ENCODE results near the gene JAG2. TPM values are rescaled to one million over a fixed set of nuclear protein-coding genes. Genes with fewer than 3 reads are reported as not detected.

JAG2 gene
- total and polyA plus RNA-seq, 12 donors = 18.5 to 45.5 (median 26.3) TPM

DNA sequence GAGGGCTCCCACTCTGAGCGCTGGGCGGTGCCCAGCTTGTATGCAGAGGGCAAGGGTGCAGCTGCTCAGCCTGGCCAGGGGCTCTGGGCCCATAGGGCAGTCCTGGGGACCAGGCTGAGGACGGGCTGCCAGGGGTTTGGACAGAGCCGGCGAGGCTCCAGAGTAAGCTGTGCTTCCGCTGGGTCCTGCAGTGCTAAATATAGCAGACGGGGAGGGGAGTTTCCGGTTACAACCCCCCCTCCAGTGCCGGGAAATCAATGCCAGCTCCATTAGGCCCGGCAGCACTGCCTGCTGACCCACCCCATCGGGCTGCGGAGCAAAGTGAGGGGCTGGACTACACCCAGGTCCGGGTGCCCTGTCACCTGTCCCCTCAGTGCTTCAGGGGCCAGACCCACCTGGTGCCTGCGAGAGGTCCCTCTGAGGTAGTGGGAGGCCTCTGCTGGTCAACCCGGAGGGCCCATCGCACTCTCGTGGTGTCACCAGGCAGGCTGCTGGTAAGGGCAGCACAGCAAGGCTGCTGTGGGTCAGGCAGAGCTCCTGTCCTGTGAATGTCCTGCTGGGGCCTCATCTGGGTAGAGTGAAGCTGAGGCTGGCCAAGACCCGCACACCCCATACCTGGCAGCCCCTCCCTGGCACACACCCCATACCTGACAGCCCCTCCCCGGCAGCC lies 2.6 kb upstream of the JAG2 start:
- no peaks in the 10 kb centered on the region for H3K9me3 ChIP-seq
- TF ChIP-seq, protein P1, sequence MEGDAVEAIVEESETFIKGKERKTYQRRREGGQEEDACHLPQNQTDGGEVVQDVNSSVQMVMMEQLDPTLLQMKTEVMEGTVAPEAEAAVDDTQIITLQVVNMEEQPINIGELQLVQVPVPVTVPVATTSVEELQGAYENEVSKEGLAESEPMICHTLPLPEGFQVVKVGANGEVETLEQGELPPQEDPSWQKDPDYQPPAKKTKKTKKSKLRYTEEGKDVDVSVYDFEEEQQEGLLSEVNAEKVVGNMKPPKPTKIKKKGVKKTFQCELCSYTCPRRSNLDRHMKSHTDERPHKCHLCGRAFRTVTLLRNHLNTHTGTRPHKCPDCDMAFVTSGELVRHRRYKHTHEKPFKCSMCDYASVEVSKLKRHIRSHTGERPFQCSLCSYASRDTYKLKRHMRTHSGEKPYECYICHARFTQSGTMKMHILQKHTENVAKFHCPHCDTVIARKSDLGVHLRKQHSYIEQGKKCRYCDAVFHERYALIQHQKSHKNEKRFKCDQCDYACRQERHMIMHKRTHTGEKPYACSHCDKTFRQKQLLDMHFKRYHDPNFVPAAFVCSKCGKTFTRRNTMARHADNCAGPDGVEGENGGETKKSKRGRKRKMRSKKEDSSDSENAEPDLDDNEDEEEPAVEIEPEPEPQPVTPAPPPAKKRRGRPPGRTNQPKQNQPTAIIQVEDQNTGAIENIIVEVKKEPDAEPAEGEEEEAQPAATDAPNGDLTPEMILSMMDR (IDR thresholded peaks at IDR 0.05) = no peak
- peaks cover 18 to 51% (median 36%) of the 10 kb centered on the region in 9 donors for H3K4me1 ChIP-seq
- H3K27me3 ChIP-seq = peaks cover 0 to 45% (median 8%) of the 10 kb centered on the region in 7 donors
- ATAC-seq (peak in 6 of 8 donors; percentile 24 to 59 (median 46)), DNase-seq (no peak)
- WGBS, 2 donors = 25 to 28% methylated on average over 19 of the region's 19 CpGs
- intact Hi-C loops (cut with DNase I) = loop anchor here in 1 of 10 donors (5.0 kb wide), 1 partner anchor 79 kb away; no protein-coding TSS in a partner anchor
- peak overlapping the region in 9 of 10 donors; percentile 19 to 81 (median 61) for H3K27ac ChIP-seq
- H3K36me3 ChIP-seq = no peaks in the 10 kb centered on the region
- H3K4me3 ChIP-seq = no peak overlapping the region

DNA sequence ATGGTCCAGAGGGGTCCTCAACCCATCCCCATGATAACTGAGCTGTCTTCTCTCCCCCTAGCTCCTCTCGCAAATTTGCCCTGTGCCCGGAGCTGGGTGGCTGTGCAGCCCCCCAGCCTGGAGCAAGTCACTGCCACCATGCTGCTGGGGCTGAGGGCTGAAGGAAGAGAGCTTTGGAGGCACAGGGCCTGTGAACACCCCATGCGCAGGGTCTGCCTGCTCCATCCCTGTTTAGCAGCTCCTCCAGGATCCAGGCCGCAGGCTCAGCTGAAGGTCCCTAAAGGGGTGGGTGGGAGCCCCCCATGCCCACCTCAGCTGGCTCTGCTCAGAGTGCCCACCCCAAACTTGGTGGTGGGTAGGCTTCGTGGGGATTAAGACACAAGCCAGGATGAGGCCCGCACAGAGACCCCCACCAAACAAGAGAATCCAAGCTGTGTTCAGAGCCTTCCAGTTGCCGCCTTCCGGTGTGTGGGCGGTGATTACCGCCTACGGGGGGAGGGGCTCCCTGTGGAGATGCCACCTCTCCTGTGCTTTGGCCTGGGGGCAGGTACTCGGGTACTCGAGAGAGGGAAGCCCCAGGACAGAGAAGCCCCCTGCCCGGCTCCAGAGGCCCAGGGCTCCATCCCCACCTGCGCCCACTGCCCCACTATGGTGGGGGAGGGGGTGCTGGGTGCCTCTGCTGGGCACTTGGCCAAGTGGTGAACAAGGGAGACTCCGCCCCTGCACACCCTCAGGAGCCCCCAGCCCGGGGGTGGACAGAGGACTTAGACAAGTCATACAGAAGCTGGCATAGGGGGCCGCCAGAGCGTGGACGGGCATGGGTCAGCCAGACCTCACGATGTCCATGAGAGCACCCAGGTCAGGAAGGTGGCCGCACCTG lies 1.4 kb upstream of the JAG2 start:
- H3K27ac ChIP-seq = peak overlapping the region in 9 of 10 donors; percentile 46 to 82 (median 75)
- H3K9me3 ChIP-seq = no peaks in the 10 kb centered on the region
- WGBS, 2 donors = 85 to 86% methylated on average over 22 of the region's 22 CpGs
- peak in 1 of 8 donors; percentile 2 for ATAC-seq
- TF ChIP-seq, protein P1 (IDR thresholded peaks at IDR 0.05) = no peak
- no peak overlapping the region for H3K4me3 ChIP-seq
- H3K27me3 ChIP-seq = peaks cover 0 to 47% (median 9%) of the 10 kb centered on the region in 7 donors
- H3K4me1 ChIP-seq = peaks cover 18 to 50% (median 46%) of the 10 kb centered on the region in 9 donors
- intact Hi-C loops (cut with DNase I) = loop anchor here in 6 of 10 donors (5.0 to 10.0 kb wide), 3 partner anchors 32 to 78 kb away; no protein-coding TSS in a partner anchor
- no peak for DNase-seq
- H3K36me3 ChIP-seq = no peaks in the 10 kb centered on the region

DNA sequence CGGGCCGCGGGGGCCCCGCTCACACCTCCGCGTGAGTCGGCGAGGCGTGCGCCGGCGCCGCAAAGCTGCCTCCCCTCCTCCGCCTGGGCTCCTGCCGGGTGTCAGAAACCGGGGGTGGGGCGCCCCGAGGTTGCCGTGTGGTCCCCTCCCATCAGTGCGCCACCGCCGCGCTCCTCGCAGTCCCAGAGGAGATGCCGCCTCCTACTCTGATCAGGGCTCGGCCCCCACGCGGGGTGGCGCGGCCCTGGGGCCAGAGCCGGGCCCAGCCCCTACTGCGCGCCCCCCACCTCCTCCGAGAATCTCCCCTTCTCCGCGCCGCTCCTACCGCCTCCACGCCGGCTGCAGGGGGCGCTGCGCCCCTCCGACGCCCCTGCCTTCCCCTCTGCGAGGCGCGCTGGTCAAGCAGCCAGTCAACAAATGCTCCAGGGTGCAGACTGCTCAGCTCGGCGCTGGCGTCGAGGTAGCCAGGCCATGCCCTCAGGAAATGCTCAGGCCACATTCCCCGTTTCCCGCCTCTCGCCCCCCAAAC lies 467 bp upstream of the JAG2 start:
- no peaks in the 10 kb centered on the region for H3K9me3 ChIP-seq
- peaks cover 18 to 59% (median 49%) of the 10 kb centered on the region in 9 donors for H3K4me1 ChIP-seq
- DNase-seq (peak; percentile 46 to 56), ATAC-seq (peak; percentile 23 to 57 (median 44))
- H3K4me3 ChIP-seq = peak overlapping the region in 9 of 10 donors; percentile 32 to 56 (median 44)
- H3K36me3 ChIP-seq = no peaks in the 10 kb centered on the region
- whole genome bisulfite sequencing, 2 donors = 15 to 25% methylated on average over 32 to 54 of the region's 54 CpGs
- H3K27ac ChIP-seq = peak overlapping the region in 8 of 10 donors; percentile 52 to 82 (median 78)
- TF ChIP-seq, protein P1 (IDR thresholded peaks at IDR 0.05) = peak; percentile 25 to 70 (median 56)
- intact Hi-C loops (cut with DNase I) = loop anchor here in 5 of 10 donors (5.0 to 10.0 kb wide), 3 partner anchors 33 to 77 kb away; no protein-coding TSS in a partner anchor
- H3K27me3 ChIP-seq = peaks cover 0 to 47% (median 9%) of the 10 kb centered on the region in 7 donors

DNA sequence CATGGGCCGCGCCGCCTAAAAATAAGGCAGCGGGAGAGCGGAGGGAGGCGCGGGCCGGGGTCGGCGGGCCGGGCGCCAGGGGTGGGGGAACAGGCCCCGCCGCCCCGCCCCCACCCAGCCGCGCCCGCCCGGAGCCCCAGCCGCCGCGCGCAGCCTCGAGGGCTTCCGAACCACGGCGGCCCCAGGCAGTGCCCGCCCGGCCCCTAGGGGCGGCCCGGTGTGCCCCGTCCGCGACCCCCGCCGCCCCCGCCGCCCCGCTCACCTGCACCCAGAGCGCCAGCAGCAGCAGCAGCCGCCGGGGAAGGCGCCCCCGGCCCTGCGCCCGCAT lies 519 bp downstream of the JAG2 start:
- DNase-seq (no peak), ATAC-seq (no peak)
- Histone ChIP-seq H3K27ac (peak overlapping the region in 7 of 10 donors; percentile 51 to 84 (median 74)), H3K9me3 (no peaks in the 10 kb centered on the region), H3K4me1 (peaks cover 18 to 66% (median 49%) of the 10 kb centered on the region in 9 donors), H3K4me3 (peak overlapping the region; percentile 18 to 68 (median 56)), H3K36me3 (no peaks in the 10 kb centered on the region), H3K27me3 (peaks cover 0 to 47% (median 9%) of the 10 kb centered on the region in 7 donors)
- intact Hi-C loops (cut with DNase I) = loop anchor here in 5 of 10 donors (5.0 to 10.0 kb wide), 3 partner anchors 34 to 76 kb away; no protein-coding TSS in a partner anchor
- 1 to 2% methylated on average over 6 to 32 of the region's 46 CpGs for WGBS, 2 donors
- TF ChIP-seq, protein P1 (IDR thresholded peaks at IDR 0.05) = no peak
